NCI-H128 (cell line): ENCODE results near the gene SLC25A23.
"Not testable (repeated sequence)": the region's sequence is repeated elsewhere in the genome, so short reads cannot be mapped to it uniquely, and the experiment has no call there.

Experiments used
- DNase-seq: peaks from one replicate; lab custom pipeline; 2025; ENCODE audit not compliant: unreplicated experiment; lab: John Stamatoyannopoulos, UW

The SLC25A23 gene

DNA sequence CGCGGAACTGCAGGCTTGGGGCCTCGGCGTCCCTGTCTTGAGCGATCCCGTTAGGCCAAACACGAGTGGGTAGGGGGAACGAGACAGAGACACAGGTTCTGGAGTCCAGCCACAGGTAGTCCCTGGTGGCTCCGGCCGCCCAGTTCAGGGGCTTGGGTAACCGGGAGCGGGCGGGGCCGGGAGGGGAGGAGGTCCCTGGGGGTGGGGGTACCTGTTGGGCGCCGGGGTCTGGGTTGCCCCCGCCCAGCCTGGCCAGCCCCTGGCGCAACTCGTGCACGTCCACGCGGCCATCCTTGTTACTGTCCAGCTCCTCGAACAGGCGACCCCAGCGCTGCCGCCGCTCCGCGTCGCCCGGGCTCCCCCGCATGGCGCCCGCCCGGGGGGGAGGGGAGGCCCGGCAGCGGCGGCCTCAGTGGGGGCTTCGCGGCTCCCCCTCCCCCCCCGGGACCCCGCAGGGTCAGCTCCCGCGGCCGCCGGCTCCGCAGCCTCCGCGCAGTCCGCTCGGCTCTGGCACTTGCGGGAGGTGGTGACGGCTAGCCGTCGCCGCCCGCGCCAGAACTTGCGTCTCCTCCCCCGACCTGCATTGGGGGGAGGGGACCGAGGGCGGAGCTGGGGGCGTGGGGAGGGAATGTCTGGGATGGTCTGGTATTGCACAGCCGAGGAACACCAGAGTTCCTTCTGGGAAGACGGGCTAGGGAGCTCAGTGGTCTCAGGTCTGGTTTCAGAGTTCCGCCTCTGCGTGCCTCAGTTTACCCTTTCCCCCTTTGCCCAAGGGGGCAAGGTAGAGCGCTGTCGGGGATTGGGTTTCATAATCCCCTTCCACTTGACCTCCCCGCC, at the start of gene SLC25A23:
TSS of gene SLC25A23 (minus strand) at position 531 of the 837 bp plus-strand sequence. CDS start at position 367, 164 bp downstream.
- DNase-seq, result peak; percentile 2

DNA sequence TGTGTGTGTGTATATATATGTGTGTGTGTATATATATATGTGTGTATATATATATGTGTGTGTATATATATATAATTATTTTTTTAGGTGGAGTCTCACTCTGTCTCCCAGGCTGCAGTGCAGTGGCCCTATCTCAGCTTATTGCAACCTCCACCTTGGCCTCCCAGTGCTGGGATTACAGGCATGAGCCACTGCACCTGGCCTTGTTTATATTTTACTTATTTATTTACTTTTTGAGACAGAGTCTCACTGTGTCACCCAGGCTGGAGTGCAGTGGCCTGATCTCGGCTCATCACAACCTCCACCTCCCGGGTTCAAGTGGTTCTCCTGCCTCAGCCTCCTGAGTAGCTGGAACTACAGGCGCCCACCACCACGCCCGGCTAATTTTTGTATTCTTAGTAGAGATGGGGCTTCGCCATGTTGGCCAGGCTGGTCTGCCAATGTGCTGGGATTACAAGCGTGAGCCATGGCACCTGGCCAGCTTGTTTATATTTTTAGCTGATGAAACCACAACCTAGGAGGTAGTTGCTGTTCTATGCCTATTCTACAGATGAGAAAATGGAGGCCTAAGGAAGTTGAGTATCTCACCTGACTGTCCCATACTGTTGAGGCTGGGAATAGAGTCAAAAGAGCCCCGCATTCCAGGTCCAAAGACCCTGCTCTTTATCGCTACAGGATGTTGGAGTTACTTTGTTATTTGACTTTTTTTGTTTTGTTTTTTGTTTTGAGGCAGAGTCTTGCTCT, 48.6 kb upstream of the SLC25A23 start:
- DNase-seq, result not testable (repeated sequence)

DNA sequence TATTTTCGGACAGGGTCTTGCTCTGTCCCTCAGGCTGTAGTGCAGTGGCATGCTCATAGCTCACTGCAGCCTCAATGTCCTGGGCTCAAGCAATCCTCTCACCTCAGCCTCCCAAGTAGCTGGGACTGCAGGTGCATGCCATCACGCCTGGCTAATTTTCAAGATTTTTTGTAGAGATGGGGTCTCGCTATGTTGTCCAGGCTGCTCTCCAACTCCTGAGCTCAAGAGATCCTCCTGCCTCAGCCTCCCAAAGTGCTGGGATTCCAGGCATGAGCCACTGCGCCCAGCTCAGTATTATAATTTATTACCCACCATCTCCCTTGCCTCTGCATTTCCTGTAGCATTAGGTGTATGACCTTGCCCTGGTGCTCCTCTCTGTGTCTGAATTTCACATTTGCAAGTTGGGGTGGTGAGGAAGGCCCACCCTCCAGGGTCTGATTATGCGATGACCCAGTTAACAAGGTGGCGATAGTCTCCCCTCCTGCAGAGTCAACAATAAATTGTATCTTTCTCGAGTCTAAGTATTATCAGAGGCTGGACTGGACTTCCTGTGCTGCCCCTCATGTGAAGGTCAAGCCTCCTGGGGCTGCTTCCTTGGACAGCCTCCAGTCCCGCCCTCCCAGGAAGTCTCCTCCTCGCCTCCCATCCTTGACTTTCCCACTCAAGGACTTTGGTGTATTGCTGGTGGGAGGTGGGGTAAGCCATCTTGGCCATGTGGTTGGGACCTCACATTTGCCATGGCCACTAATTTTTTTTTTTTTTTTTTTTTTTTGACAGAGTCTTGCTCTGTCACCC, 44.0 kb upstream of the SLC25A23 start:
- DNase-seq, result no peak

DNA sequence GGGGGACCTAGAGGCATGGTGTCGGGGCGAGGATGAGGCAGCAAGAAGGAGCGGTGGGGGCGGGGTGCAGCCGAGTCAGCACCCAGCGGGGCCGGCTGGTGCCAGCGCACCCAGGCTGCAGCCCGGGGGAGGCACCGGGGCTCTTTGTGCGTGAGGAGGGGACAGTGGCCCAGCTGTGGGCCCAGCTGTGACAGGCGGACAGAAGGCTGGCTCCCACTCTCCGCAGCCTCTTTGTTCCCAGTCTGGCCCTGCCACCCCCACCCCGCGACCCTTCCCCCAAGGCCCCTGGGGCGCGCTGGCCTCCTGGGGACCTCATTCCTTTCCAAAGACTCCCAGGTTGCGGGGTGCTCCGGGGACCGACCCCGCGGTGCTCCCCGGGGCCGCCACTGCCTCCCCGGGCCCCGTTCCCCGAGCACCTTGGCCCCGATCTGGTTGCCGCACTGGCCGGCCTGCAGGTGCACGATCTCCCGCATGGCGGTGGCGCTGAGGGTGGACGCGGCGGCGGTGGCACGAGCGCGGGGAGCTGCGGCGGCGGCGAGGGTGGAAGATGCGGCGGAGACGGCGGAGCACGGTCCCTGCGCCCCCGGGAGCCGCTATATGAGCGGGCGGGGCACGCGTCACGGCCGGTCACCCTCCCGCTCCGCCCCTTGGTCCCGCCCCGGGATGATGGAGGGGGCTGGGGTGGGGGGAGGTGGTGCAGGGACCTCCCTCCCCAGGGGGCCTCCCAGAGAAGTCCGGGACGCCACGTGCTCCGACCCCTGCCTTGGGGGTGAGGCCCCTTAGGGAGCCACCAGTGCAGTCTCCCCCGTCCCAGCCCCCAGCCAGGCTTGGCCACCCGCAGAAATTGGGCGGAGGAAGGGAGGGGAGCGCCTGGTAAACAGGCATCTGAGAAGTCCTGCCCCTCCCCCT, 42.4 kb upstream of the SLC25A23 start, which contains the start of gene TUBB4A:
TSS of gene TUBB4A (minus strand) at position 570 of the 909 bp plus-strand sequence. CDS start at position 473, 97 bp downstream.
- no peak for DNase-seq

DNA sequence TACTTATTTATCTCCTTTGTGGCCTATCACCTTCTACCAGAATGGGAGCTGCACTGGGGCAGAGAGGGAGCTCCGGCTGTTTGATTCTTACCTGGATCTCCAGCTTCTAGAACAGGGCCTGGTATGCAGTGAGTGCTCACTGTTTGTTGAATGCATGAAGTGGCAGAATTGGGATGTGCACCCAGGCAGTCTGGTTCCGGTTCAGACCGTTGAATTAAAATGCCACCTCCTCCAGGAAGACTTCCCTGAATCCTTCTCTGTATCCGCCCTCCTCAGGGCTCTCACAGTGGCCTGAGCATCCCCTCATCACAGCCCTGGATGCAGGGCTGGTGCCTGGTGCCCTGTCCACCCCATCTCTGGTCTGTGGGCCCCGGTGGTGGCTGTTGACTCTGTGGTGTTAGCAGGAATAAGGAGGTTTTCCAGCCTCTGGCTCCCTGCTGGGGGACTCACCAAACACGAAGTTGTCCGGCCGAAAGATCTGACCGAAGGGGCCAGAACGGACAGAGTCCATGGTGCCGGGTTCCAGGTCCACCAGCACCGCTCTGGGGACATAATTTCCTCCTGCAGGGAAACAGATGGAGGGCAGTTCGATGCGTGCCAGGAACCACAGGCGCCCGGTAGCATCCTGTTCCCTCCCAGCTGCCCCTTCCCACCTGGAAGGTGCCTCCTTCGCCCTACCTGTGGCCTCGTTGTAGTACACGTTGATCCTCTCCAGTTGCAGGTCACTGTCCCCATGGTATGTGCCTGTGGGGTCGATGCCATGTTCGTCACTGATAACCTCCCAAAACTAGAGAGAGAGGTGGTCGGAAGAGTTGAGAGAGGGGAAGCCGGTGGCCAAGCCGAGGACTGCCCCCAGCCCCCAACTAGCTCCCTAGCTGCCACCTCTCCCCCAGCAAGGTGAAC, 41.5 kb upstream of the SLC25A23 start:
- DNase-seq, result no peak

DNA sequence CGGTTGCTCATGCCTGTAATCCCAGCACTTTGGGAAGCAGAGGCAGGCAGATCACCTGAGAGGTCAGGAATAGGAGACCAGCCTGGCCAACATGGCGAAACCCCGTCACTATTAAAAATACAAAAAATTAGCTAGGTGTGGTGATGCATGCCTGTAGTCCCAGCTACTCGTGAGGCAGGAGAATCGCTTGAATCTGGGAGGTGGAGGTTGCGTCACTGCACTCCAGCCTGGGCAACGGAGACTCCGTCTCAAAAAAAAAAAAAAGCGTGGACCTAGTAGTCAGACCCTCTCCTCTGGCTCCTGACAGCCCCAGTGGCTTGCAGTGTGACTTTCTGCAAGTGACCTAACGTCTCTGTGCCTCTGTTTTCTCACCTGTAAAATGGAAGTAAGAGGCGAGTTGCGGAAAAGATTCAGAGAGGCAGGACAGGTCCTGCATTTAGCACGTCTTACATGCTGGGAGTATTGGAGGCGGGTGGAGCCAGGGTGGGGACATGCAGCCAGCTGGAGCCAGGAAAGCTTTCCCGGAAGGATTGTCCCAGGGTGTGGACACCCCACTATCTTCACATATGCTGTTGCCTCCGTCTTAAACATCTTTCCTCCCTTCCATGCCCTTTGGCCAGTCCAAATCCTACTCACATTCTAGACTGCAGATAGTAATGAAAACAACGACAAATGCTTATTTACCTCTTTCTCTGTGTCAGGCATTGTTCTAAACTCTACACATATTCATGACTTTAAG, 39.6 kb upstream of the SLC25A23 start:
- DNase-seq, result no peak

DNA sequence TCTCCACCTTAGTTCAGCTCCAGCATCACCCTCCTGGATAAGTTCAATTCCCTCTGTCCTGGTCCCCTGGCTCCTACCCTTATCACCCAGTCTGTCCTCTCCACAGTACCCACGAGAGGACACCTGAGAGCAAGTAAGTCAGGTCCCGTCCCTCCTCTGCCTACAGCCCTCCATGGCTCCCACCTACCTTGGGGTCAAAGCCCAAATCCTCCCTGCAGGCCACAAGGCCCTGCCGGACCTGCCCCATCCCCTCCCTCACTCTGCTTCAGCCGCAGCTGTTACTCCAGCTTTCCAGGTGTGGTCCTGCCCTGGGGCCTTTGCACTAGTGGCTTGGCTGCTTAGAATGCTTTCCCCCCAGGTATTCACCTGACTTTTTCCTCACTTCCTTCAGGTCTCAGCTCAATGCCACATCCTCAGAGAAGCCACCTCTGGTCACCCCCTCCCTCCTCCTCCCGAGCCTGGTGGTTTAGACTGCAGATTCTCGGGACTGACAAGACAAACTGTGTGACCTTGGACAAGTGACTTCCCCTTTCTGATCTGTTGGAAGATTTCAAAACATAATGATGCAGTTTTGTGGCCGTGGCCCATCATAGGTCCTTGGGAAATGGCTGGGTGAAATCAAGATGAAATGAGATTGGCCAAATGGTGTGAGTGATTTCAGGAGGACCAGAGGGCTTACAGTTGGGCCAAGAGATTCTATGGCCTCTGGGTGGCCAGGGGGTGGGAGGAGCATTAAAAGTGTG, 38.9 kb upstream of the SLC25A23 start:
- no peak for DNase-seq

DNA sequence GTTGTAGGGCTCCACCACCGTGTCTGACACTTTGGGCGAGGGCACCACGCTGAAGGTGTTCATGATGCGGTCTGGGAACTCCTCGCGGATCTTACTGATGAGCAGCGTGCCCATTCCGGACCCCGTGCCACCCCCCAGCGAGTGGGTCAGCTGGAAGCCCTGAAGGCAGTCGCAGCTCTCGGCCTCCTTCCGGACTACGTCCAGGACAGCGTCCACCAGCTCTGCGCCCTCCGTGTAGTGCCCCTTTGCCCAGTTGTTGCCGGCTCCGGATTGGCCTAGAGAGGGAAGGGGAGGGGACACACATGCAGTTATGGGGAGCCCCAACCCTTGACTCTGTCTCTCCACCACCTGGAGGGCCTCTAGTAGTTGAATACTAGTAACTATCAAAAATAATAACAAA, 36.4 kb upstream of the SLC25A23 start:
- DNase-seq, result no peak

DNA sequence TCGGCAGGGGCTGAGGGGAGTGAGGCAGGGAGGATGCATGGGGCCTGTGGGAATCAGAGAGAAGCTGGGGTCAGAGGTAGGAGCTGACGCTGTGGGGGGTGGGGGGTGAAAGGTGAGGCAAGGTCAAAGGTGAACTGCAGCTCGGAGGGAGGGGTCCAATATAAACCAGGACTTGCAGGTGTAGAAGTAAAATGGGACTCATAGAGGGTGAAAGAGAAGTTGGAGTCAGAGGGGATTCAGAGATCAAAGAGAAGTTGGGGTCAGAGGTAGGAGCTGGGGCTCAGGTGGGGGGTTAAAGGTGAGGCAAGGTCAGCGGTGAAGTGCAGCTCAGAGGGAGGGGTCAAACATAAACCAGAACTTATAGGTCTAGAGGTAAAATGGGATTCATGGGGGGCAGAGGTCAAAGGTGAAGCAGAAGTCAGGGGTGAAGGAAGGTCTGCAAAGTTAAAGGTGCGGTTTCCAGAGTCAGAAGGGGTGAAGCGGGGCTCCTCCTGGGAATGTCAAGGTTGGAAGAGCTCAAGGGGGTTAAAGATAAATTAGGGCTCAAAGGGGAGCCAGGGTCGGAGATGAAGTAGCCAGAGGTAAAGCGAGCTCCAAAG, 34.9 kb upstream of the SLC25A23 start:
- DNase-seq, result no peak

DNA sequence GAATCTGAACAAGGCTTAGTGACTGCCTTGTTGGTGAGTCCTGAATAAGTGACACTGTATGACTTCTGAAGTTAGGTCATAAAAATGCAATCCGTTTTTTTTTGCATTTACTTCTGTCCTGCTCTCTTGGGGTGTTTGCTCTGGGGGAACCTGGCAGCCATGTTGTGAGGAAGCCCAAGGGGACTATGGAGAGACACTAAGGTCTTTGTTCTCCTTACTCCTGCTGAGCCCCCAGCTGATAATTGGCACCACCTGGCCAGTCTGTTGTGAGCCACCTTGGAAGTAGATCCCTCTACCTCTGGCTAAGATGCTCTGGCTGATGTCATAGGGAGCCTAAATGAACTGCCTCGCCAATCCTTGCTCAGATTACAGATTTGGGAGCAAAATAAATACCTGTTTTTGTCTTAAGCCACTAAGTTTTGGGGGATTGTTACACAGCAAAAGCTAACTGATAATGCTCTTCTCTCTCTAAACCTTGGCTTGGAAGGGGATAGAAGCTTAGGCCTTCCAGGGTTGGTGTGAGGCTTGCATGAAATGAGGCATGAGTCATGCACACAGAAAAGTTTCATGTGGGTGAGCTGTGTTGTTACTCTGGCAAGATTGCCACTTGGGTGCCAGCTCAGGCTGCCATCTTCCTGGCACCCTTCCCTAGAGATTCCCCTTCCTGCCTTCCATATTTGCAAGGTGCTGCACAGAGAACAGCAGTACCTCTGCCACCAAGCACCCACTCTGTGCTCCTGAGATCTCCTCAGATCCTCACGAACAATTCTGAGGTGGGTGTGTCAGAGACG, 32.4 kb upstream of the SLC25A23 start:
- no peak for DNase-seq

DNA sequence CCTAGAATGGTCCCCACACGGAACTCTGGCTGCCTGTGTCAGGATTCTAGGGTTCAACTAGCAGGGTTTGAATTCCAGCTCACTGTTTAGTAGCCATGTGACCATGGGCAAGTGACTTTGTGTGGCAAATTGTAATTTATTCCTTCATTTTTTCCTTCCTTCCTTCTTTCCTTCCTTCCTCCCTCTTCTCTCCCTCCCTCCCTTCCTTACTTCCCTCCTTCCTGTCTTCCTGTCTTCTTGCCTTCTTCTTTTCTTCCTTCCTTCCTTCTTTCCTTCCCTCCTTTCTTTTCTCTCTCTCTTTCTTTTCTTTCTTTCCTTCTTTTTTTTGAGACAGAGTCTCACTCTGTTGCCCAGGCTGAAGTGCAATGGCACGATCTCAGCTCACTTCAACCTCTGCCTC, 30.5 kb upstream of the SLC25A23 start:
- no peak for DNase-seq

DNA sequence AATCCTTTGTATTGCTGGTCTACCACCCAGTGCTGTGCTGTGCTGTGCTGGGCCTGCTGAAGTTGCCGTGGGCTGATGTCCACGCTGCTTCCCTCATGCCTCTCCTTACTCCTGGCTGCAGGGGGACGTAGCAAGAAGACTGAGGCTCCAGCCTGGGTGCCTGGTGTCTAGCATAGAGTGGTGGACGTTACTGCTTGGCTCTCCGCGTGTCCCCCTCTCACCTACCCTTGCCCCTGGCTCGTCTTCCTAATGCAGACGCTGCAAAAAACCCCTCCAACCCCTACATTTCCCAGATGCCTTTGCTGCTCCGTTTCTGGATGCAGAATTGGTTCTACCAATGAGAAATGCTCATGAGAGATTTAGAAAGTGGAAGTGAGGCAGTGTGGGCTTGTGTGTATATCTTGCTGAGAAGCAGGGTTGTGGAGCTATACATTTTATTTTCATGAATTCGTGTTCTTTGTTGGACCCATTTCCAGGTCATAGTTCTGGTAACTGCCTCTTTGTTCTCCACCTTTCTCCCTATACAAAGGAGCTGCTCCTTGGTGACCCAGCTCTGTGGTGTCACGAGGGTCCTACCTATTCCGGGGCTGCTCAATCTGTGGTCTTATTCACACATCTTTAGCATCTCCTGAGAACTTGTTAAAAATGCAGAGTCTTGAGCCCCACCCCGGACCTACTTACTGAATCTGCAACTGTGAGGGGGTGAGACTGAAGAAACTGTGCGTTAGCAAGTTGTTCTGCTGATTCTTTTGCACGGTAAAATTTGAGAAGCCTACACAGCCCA, 29.9 kb upstream of the SLC25A23 start:
- no peak for DNase-seq

DNA sequence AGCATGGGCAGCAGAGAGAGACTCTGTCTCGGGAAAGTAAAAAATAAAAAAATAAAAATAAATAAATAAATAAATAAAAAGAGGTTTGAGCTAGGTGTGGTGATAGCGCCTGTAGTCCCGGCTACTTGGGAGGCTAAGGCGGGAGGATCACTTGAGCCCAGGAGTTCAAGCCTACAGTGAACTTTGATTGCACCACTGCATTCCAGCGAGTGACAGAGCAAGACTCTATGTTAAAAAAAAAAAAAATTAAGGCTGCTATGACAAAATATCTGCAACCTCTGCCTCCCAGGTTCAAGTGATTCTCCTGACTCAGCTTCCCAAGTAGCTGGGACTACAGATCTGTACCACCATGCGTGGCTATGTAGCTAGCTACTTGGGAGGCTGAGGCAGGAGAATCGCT, 25.2 kb upstream of the SLC25A23 start:
- no peak for DNase-seq

DNA sequence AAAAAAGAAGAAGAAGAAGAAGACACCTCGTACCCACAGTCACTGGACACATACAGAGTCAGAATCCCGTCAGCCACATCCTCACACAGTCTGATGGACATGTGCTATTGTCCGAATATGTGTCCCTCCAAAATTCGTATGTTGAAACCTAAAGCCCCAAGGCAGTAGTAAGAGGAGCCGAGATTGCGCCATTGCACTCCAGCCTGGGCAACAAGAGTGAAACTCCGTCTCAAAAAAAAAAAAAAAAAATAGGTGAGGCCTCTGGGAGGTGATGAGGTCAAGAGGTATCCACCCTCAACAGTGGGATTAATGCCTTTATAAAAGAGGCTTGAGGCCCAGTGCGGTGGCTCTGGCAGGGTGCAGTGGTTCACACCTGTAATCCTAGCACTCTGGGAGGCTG, 24.6 kb upstream of the SLC25A23 start:
- DNase-seq, result no peak

DNA sequence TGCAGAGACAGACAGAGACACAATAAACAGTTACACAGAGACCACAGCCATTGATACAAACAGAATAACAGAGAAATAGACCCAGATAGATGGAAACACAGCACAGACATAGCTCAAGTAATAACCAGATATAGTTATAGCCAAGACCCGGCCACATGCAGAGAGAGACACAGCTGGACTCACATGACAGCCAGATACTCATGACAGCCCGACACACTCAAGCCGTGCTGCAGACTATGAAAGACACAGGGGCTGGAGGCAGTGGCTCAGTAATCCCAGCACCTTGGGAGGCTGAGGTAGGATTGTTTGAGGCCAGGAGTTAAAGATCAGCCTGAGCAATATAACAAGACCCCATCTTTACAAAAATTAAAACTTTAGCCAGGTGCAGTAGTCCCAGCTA, 23.6 kb upstream of the SLC25A23 start:
- no peak for DNase-seq

DNA sequence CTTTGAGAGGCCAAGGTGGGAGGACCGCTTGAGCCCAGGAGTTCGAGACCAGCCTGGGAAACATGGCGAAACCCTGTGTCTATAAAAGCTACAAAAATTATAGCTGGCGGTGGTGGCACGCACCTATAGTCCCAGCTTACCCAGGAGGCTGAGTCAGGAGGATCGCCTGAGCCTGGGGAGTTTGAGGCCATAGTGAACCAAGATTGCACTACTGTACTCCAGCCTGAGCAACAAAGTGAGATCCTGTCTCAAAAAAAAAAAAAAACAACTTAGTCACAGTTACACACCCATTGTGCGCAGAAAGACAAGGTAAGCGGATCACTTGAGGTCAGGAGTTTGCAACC, 22.7 kb upstream of the SLC25A23 start:
- DNase-seq, result no peak
